ENCODE measurements around the gene GOLGA5.
"Not testable (repeated sequence)": the region's sequence is repeated elsewhere in the genome, so short reads cannot be mapped to it uniquely, and the experiment has no call there.

The GOLGA5 gene

DNA sequence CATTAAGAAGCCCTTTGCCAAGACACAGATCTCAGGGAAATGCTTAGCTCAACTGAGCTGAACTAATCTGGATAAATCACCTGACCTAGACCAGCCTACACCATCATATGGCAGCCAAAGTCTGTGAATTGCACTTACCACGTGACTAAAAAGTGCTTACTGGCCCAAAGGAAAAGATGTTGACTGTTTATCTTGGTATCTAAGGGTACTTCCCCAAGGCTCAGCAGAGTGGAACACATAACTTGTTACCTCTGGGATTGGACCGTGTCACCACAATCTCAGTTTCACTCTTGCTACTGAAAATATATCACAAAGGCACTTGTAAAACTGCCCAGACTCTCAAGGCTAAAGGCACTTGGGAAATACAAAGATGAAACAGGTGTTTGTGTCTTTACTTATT lies 18.8 kb upstream of the GOLGA5 start:
- in situ Hi-C loops (cut with MboI; ENCODE audit: low sequenced_read_pairs) = not testable (repeated sequence)

DNA sequence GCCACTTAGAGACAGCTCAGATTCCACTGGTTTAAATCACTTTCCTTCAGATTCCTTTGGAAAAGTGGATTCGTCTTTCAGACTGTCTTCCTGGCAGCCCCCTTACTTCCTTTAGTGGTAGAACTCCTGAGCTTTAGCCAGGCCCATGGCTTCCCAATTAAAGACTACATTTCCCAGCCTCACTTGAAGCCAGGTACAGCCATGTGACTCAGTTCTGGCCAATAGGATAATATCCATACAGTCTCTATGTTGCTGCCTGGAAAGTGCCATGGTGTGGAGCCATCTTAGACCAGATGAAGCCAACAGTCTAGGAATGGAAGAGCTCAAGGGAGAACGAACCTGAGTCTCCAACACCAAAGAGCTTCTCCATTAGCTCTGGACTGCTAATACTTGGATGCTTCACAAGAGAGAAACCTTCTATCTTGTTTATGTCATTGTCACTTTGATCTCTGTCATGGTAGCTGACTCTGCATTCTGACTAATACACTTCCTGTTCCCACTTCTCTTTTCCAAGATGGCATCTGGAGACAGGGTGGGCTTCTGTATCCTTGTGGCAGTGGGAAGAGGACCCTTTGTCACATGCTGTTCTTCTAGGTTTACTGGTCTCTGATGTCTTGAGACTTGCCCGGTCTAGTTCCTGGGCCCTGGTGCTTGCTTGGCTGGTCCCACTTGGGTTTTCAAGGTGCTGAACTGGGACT lies 15.1 kb upstream of the GOLGA5 start:
- in situ Hi-C loops (cut with MboI; ENCODE audit: low sequenced_read_pairs) = not testable (repeated sequence)

DNA sequence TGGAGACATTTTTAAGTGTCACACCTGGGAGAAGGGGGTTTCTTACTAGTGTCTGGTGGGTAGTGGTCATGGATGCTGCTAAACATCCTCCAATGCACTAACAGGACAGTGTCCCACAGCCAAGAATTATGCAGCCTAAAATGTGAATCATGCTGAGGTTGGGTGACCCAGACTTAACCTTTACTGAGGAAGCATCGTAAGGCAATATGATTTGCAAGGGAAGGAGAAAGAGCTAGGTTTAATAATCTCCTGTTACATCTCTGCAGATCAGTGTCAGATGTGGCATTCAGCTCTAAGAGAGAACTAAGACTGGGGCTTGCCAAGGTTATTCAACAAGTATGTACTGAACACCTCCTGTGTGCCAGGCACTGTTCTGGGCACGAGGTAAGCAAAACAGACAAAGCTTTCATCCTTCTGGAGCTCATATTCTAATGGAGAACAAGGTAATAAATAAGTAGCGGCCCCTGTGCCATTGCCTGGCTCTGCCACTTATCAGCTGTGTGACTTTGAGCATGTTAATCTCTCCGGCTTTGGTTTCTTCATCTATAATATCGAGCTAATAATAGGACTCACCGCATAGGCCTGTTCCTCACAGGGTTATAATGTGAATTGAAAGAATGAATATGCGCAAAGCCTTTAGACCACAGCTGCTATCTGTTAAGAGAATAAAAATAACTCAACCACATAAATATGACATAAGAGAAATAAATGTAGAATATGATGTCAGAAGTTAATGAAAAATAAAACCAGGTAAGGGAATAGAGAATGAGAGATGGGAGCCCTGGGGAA lies 13.5 kb upstream of the GOLGA5 start:
- in situ Hi-C loops (cut with MboI; ENCODE audit: low sequenced_read_pairs) = no loop called here

DNA sequence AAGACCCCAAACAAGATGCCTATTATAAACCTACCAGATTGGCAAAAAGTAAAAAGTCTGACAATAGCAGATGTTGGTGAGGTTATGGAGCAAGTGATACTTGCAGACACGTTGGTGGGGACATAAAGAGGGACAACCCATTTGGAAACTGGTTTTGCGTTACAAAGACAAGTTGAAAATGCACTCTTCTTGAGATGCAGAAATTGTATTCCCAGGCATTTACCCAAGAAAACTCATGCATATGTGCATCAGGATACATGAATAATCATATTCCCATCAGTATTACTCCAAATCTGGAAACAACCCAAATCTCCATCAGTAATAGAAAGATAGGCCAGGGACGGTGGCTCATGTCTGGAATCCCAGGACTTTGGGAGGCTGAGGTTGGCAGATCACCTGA lies 12.8 kb upstream of the GOLGA5 start:
- in situ Hi-C loops (cut with MboI; ENCODE audit: low sequenced_read_pairs) = no loop called here

GRCh38 chr14:92783813-92784431 lies 10.2 kb upstream of the GOLGA5 start:
- in situ Hi-C loops (cut with MboI; ENCODE audit: low sequenced_read_pairs) = no loop called here

- in situ Hi-C loops (cut with MboI; ENCODE audit: low sequenced_read_pairs) = no loop called here
Observed at GRCh38 chr14:92785667-92786426, 8.3 kb upstream of the GOLGA5 start.

GRCh38 chr14:92786427-92786756 lies 7.7 kb upstream of the GOLGA5 start:
- in situ Hi-C loops (cut with MboI; ENCODE audit: low sequenced_read_pairs) = no loop called here

DNA sequence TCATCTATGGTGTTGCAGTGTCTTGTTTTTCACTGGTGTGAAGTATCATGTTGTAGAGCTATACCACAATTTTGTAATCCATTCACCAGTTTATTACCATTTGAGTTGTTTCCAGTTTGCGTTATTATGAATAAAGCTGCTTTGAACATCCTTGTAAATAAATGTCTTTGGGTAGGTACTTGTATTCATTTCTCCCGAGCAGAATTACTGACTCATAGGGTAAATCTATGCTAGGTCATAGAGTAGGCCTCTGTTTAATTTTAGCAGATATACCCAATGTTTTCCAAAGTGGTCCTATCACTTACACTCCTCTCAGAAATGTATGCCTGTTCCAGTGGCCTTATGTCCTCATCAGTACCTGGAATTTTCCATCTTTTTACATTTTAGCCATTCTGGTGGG lies 6.6 kb upstream of the GOLGA5 start:
- in situ Hi-C loops (cut with MboI; ENCODE audit: low sequenced_read_pairs) = no loop called here

- in situ Hi-C loops (cut with MboI; ENCODE audit: low sequenced_read_pairs) = no loop called here
Observed at GRCh38 chr14:92789457-92790089, 4.5 kb upstream of the GOLGA5 start.

DNA sequence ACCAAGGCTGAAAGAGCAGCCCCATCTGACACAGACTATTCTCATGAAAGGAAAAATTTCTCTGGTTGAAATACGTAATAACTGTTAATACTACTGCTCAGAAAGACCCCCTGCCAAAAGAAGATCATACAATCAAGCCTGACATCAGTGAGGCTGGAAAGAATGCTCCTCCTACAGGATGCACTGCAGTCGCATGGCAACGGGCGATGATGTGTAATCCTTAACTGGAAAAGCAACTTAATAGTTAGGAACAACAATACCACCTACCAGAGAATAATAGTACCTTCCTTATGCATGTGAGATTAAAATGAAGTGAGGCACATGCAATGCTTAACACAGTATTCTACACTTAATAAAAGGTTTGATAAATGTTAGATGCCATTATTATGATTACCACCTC lies 1.2 kb upstream of the GOLGA5 start:
- in situ Hi-C loops (cut with MboI; ENCODE audit: low sequenced_read_pairs) = no loop called here

DNA sequence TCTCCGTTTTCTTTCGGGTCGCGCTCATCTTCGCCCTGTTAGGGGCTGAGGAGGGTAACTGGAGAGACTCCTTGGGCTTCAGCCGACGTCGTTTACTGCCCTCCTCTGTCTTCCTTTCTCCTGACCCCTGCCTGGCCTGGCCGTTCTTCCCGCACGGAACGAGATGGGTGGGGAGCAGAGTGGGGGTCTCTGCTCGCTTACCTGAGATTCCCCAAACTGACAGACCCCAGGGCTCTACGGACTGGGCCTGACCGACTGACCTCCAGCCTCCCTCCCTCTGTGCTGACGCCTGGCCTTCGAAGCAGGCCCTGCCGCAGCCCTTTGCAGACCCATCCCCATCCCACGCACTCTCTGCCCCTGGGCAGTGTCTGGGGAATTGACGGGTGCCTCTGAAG lies 439 bp downstream of the GOLGA5 start:
- in situ Hi-C loops (cut with MboI; ENCODE audit: low sequenced_read_pairs) = no loop called here

GRCh38 chr14:92794961-92795360 lies 856 bp downstream of the GOLGA5 start:
- in situ Hi-C loops (cut with MboI; ENCODE audit: low sequenced_read_pairs) = no loop called here

- in situ Hi-C loops (cut with MboI; ENCODE audit: low sequenced_read_pairs) = no loop called here
Observed at GRCh38 chr14:92797935-92798653, 4.0 kb downstream of the GOLGA5 start.

DNA sequence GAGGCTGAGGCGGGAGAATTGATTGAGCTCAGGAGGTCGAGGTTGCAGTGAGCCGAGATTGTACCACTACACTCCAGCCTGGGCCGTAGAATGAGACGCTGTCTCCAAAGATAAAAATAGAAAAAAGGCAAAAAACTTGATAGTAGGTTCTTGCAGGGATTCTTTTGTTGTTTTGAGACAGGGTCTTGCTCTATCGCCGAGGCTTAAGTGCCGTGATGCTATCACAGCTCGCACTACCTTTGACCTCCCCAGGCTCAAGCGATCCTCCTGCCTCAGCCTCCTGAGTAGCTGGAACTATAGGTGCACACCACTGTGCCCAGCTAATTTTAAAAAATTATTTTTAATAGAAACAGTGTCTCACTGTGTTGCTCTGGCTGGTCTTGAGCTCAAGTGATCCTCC lies 4.7 kb downstream of the GOLGA5 start:
- in situ Hi-C loops (cut with MboI; ENCODE audit: low sequenced_read_pairs) = no loop called here

DNA sequence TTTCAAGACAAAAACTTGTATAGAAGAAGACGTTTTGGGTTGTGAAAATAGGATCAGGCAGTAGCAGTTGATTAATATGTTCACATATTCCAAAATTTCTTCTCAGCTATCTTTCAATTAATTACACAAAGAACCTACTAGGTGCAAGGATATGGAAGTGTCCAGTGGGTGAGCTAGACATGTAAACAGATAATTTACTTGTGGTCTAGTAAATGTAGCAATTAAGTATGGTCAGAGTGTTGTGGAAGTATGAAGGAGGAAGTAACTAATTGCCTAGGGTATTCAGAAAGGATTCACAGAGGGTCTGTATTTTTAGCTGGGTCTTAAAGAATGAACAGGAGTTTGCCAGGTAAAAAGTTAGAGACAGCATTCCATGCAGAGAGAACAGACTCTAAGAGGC lies 5.9 kb downstream of the GOLGA5 start:
- in situ Hi-C loops (cut with MboI; ENCODE audit: low sequenced_read_pairs) = no loop called here

DNA sequence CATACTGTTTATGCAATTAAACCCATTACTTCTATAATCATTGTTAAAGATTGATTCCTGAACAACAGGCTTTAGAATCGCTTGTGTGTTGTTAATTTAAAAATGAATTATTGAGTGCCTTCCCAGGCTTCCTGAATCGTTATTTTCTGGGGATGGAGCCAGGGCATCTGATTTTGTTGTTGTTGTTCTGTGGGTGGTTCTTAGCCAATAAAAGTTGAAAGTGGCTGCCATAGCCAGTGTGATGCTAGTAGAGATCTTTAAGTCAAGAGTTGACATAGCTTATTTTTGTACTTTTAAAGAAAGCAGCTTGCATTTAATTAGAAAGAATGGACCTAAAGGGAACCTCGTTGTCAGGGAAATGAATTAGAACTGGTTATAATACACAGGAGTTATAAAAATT lies 6.4 kb downstream of the GOLGA5 start:
- in situ Hi-C loops (cut with MboI; ENCODE audit: low sequenced_read_pairs) = no loop called here

GRCh38 chr14:92801917-92802316 lies 7.8 kb downstream of the GOLGA5 start:
- in situ Hi-C loops (cut with MboI; ENCODE audit: low sequenced_read_pairs) = no loop called here

DNA sequence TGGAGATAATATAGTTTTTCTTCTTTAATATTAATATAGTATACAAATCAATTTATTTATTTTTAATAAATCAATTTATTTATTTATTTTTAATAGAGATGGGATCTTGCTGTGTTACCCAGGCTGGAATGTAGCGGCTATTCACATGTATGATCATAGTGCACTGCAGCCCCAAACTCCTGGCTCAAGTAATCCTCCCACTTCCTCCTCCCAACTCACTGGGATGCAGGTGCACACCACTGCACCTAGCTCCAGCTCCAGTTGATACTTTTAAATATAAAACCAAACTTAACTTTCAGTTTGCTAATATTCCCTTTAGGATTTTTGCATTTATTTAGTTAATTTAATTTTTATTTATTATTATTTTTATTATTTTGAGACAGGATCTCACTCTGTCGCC lies 8.6 kb downstream of the GOLGA5 start:
- in situ Hi-C loops (cut with MboI; ENCODE audit: low sequenced_read_pairs) = no loop called here

DNA sequence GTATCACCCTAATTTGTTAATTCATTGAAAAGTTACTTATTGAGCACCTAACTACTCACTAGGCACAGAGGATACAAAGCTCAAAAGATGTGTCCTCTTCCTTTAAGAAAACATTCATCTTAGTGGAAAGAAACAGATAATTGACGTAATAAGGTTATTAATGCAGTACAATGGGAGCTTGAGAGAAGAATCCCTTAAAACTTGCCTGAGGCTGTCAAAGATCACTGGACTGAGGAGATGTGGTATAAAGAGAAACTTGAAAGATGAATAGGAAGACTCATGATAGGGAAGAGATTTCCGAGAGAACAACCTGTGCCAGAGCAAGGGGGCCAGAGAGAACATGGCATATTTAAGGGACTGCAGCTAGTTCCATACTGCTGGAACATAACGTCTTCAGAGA lies 19.1 kb downstream of the GOLGA5 start:
- in situ Hi-C loops (cut with MboI; ENCODE audit: low sequenced_read_pairs) = no loop called here

GRCh38 chr14:92819011-92819597 lies 25.0 kb downstream of the GOLGA5 start:
- in situ Hi-C loops (cut with MboI; ENCODE audit: low sequenced_read_pairs) = no loop called here

Measured in hTERT RPE-1 (cell line).